ENCODE results near the gene PSMD8.

DNA sequence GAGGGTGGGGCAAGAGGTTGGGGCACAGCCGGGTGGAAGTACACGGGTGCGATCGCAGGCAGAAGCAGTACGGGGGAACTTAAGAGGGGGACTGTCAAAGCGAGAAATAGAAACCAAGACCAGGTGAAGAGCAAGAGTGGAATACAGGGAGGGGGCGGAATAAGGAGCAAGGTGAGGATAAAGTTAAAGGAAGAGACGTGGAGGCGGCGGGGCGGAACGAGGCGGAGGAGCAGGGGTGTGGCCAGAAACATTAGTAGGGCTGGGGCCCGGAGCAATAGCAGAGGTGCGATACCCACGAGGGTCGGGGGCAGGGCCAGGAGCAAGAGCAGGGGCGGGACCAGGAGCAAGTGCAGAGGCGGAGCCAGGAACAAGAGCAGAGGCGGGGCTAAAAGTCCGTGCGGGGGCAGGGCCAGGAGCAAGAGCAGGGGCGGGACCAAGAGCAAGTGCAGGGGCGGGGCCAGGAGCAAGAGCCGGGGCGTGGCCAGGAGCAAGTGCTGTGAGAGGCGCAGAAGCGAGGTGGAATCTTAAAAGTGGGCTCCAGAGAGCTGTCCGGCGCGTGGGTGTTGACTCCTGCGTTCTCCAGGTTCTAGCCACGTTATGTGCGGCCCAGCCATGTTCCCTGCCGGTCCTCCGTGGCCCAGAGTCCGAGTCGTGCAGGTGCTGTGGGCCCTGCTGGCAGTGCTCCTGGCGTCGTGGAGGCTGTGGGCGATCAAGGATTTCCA, 37.6 kb upstream of the PSMD8 start:
- TF ChIP-seq POLR2A (IDR thresholded peaks at IDR 0.05; ENCODE audit: low read depth, low read length) (no peak), POLR2AphosphoS5 (IDR thresholded peaks at IDR 0.05; ENCODE audit: low read depth, low read length) (no peak), TAF1 (IDR thresholded peaks at IDR 0.05; ENCODE audit: borderline replicate concordance, low read depth, low read length) (0 out of 2 replicates have a peak, but pooled peaks have one; percentile 7)

All from GM12892 (cell line).